ENCODE measurements around the gene GOLGA8T. TPM values are rescaled to one million over a fixed set of nuclear protein-coding genes. Genes with fewer than 3 reads are reported as not detected.
"Not testable (repeated sequence)": the region's sequence is repeated elsewhere in the genome, so short reads cannot be mapped to it uniquely, and the experiment has no call there.

GOLGA8T gene
- total and polyA plus RNA-seq, 2 of the 8 experiments (the other 6 are each of a cell fraction or from before 2014, with no cell fraction given): 0.03 to 1.0 TPM

- H3K4me3 ChIP-seq (ENCODE audit: extremely low read depth in 1 of 4, insufficient read depth in 2 of 4, low read depth in 3 of 4, low read length in 4 of 4); CTCF ChIA-PET (ENCODE audit: partially characterized antibody); H3K4me2 ChIP-seq (ENCODE audit: insufficient read depth in 1 of 2, low read depth in 2 of 2, low read length in 2 of 2); H2BK120ac ChIP-seq (replicated peaks; ENCODE audit: low read depth, low read length); H2AFZ ChIP-seq (ENCODE audit: low read length); H4K8ac ChIP-seq (ENCODE audit: extremely low read depth, insufficient read depth, low read length); H2BK5ac ChIP-seq (ENCODE audit: low read depth, low read length); H3K9me3 ChIP-seq (ENCODE audit: insufficient read depth in 2 of 2, low read depth in 1 of 2, low read length in 1 of 2); H3K4ac ChIP-seq (replicated peaks; ENCODE audit: insufficient read length, low read depth, low read length); H3K79me1 ChIP-seq (ENCODE audit: low read depth, low read length); H4K91ac ChIP-seq (replicated peaks; ENCODE audit: insufficient read length, low read length); H2BK15ac ChIP-seq (ENCODE audit: low read length); H3K9ac ChIP-seq (replicated peaks in 1 of 4; ENCODE audit: extremely low read depth in 1 of 4, low read depth in 3 of 4, low read length in 3 of 4); H4K5ac ChIP-seq (ENCODE audit: insufficient read length, low read depth, low read length); H3K56ac ChIP-seq (replicated peaks; ENCODE audit: insufficient read length, low read depth, low read length); H3K18ac ChIP-seq (ENCODE audit: extremely low read depth, low read length); FAIRE-seq; H4K20me1 ChIP-seq (replicated peaks in 1 of 2; ENCODE audit: control insufficient read depth in 1 of 2, insufficient read depth in 2 of 2, low read length in 2 of 2); H3K14ac ChIP-seq (ENCODE audit: insufficient read length); H2AK5ac ChIP-seq (ENCODE audit: low read depth, low read length); H3K27me3 ChIP-seq (replicated peaks in 1 of 4; ENCODE audit: control insufficient read depth in 3 of 4, extremely low read depth in 1 of 4, insufficient read depth in 3 of 4, low read length in 3 of 4); H3K23ac ChIP-seq (ENCODE audit: insufficient read length); H3K79me2 ChIP-seq (ENCODE audit: control insufficient read depth in 1 of 2, insufficient read depth in 2 of 2, low read length in 2 of 2); H3K27ac ChIP-seq (ENCODE audit: low read depth, low read length); POLR2A ChIA-PET (ENCODE audit: partially characterized antibody); H3K23me2 ChIP-seq (ENCODE audit: low read depth, low read length); DNase-seq (ENCODE audit: low read depth in 1 of 2, low spot score in 2 of 2); H3K36me3 ChIP-seq (ENCODE audit: control insufficient read depth in 2 of 4, insufficient read depth in 4 of 4, low read length in 3 of 4); H3K4me1 ChIP-seq (replicated peaks in 1 of 4; ENCODE audit: control insufficient read depth in 3 of 4, insufficient read depth in 4 of 4, low read length in 3 of 4); H2BK12ac ChIP-seq (ENCODE audit: low read depth, low read length); H2BK20ac ChIP-seq (ENCODE audit: low read length): not testable (repeated sequence)
- WGBS, 2 experiments (ENCODE audit: extremely low coverage in 1 of 2, insufficient coverage in 1 of 2, insufficient read length in 1 of 2, insufficient replicate concordance in 2 of 2, low coverage in 1 of 2, low lambda C conversion rate in 2 of 2, missing lambda C conversion rate in 1 of 2): 15% methylated on average over 5 of the region's 23 CpGs; no CpG with 5 or more reads in 1 of the 2 experiments
Observed at GRCh38 chr15:30191143-30191542, 56.3 kb downstream of the GOLGA8T start.

- H3K4ac ChIP-seq (replicated peaks; ENCODE audit: insufficient read length, low read depth, low read length); H2AK5ac ChIP-seq (ENCODE audit: low read depth, low read length); H3K4me3 ChIP-seq (ENCODE audit: extremely low read depth in 1 of 4, insufficient read depth in 2 of 4, low read depth in 3 of 4, low read length in 4 of 4); FAIRE-seq; H2BK120ac ChIP-seq (replicated peaks; ENCODE audit: low read depth, low read length); H2AFZ ChIP-seq (ENCODE audit: low read length); H3K14ac ChIP-seq (ENCODE audit: insufficient read length); H3K9ac ChIP-seq (replicated peaks in 1 of 4; ENCODE audit: extremely low read depth in 1 of 4, low read depth in 3 of 4, low read length in 3 of 4); H3K79me2 ChIP-seq (ENCODE audit: control insufficient read depth in 1 of 2, insufficient read depth in 2 of 2, low read length in 2 of 2); H3K23me2 ChIP-seq (ENCODE audit: low read depth, low read length); H4K20me1 ChIP-seq (replicated peaks in 1 of 2; ENCODE audit: control insufficient read depth in 1 of 2, insufficient read depth in 2 of 2, low read length in 2 of 2); H3K23ac ChIP-seq (ENCODE audit: insufficient read length); H3K56ac ChIP-seq (replicated peaks; ENCODE audit: insufficient read length, low read depth, low read length); H3K79me1 ChIP-seq (ENCODE audit: low read depth, low read length); H4K8ac ChIP-seq (ENCODE audit: extremely low read depth, insufficient read depth, low read length); H2BK20ac ChIP-seq (ENCODE audit: low read length); H3K4me1 ChIP-seq (replicated peaks in 1 of 4; ENCODE audit: control insufficient read depth in 3 of 4, insufficient read depth in 4 of 4, low read length in 3 of 4); H3K4me2 ChIP-seq (ENCODE audit: insufficient read depth in 1 of 2, low read depth in 2 of 2, low read length in 2 of 2); H4K91ac ChIP-seq (replicated peaks; ENCODE audit: insufficient read length, low read length); H2BK15ac ChIP-seq (ENCODE audit: low read length); H3K27me3 ChIP-seq (replicated peaks in 1 of 4; ENCODE audit: control insufficient read depth in 3 of 4, extremely low read depth in 1 of 4, insufficient read depth in 3 of 4, low read length in 3 of 4); H3K36me3 ChIP-seq (ENCODE audit: control insufficient read depth in 2 of 4, insufficient read depth in 4 of 4, low read length in 3 of 4); POLR2A ChIA-PET (ENCODE audit: partially characterized antibody); H3K9me3 ChIP-seq (ENCODE audit: insufficient read depth in 2 of 2, low read depth in 1 of 2, low read length in 1 of 2); H2BK12ac ChIP-seq (ENCODE audit: low read depth, low read length); CTCF ChIA-PET (ENCODE audit: partially characterized antibody); H4K5ac ChIP-seq (ENCODE audit: insufficient read length, low read depth, low read length); H3K27ac ChIP-seq (ENCODE audit: low read depth, low read length); H2BK5ac ChIP-seq (ENCODE audit: low read depth, low read length); H3K18ac ChIP-seq (ENCODE audit: extremely low read depth, low read length); DNase-seq (ENCODE audit: low read depth in 1 of 2, low spot score in 2 of 2): not testable (repeated sequence)
- WGBS, 2 experiments (ENCODE audit: extremely low coverage in 1 of 2, insufficient coverage in 1 of 2, insufficient read length in 1 of 2, insufficient replicate concordance in 2 of 2, low coverage in 1 of 2, low lambda C conversion rate in 2 of 2, missing lambda C conversion rate in 1 of 2): no CpG with 5 or more reads among the region's 37 CpGs
Observed at GRCh38 chr15:30191639-30192038, 56.8 kb downstream of the GOLGA8T start.
